Mucosa of stomach (tissue), 1 donor: Measurements from ENCODE around the gene GEMIN4.
"Not testable (repeated sequence)": the region's sequence is repeated elsewhere in the genome, so short reads cannot be mapped to it uniquely, and the experiment has no call there.

Source experiments
- H3K27me3 ChIP-seq: one replicate; pipeline ENCODE4 v1.7.0; 2013; ENCODE audit warnings: mild to moderate bottlenecking, low read length; ENCODE audit not compliant: control insufficient read depth, insufficient read depth
- H3K36me3 ChIP-seq: one replicate; pipeline ENCODE4 v1.7.0; 2013; ENCODE audit warnings: low read length; ENCODE audit not compliant: control insufficient read depth, insufficient read depth
- H3K4me1 ChIP-seq: one replicate; pipeline ENCODE4 v1.7.0; 2013; ENCODE audit warnings: mild to moderate bottlenecking, low read length; ENCODE audit not compliant: control insufficient read depth, insufficient read depth
- H3K4me3 ChIP-seq: one replicate; pipeline ENCODE4 v1.7.0; 2013; ENCODE audit warnings: low read length
- H3K9ac ChIP-seq: one replicate; pipeline ENCODE4 v1.7.0; 2013; ENCODE audit warnings: mild to moderate bottlenecking, low read length, moderate library complexity
- H3K9me3 ChIP-seq: one replicate; pipeline ENCODE4 v1.7.0; 2013; ENCODE audit warnings: mild to moderate bottlenecking, low read length, moderate library complexity; ENCODE audit not compliant: control insufficient read depth
- donor health status: Pancreatic carcinoma.

The GEMIN4 gene

GRCh38 chr17:790874-791247 lies 38.8 kb upstream of the GEMIN4 start:
- H3K27me3 ChIP-seq, H3K9me3 ChIP-seq, H3K36me3 ChIP-seq, H3K4me1 ChIP-seq, H3K9ac ChIP-seq, H3K4me3 ChIP-seq: not testable (repeated sequence)

GRCh38 chr17:789931-790873 lies 38.1 kb upstream of the GEMIN4 start:
- H3K36me3 ChIP-seq, H3K4me1 ChIP-seq, H3K9ac ChIP-seq, H3K27me3 ChIP-seq, H3K4me3 ChIP-seq, H3K9me3 ChIP-seq: not testable (repeated sequence)

GRCh38 chr17:789160-789840 lies 37.2 kb upstream of the GEMIN4 start:
- no peaks in the 10 kb centered on the region for H3K27me3 ChIP-seq
- H3K4me1 ChIP-seq, result no peaks in the 10 kb centered on the region
- H3K36me3 ChIP-seq, result no peaks in the 10 kb centered on the region
- no peak overlapping the region for H3K4me3 ChIP-seq
- H3K9ac ChIP-seq, result no peak overlapping the region
- H3K9me3 ChIP-seq, result no peaks in the 10 kb centered on the region

GRCh38 chr17:788551-788950 lies 36.5 kb upstream of the GEMIN4 start:
- Histone ChIP-seq H3K4me3 (no peak overlapping the region), H3K4me1 (no peaks in the 10 kb centered on the region), H3K9ac (no peak overlapping the region), H3K9me3 (no peaks in the 10 kb centered on the region), H3K27me3 (no peaks in the 10 kb centered on the region), H3K36me3 (no peaks in the 10 kb centered on the region)

- Histone ChIP-seq H3K9me3 (no peaks in the 10 kb centered on the region), H3K9ac (no peak overlapping the region), H3K27me3 (no peaks in the 10 kb centered on the region), H3K4me1 (no peaks in the 10 kb centered on the region), H3K4me3 (no peak overlapping the region), H3K36me3 (no peaks in the 10 kb centered on the region)
Observed at GRCh38 chr17:787641-788221, 35.7 kb upstream of the GEMIN4 start.

- not testable (repeated sequence) for H3K9me3 ChIP-seq, H3K4me3 ChIP-seq, H3K27me3 ChIP-seq, H3K36me3 ChIP-seq, H3K9ac ChIP-seq, H3K4me1 ChIP-seq
Observed at GRCh38 chr17:785901-786300, 33.8 kb upstream of the GEMIN4 start.

- Histone ChIP-seq H3K4me3 (no peak overlapping the region), H3K36me3 (no peaks in the 10 kb centered on the region), H3K27me3 (no peaks in the 10 kb centered on the region), H3K9ac (no peak overlapping the region), H3K4me1 (peaks cover 6% of the 10 kb centered on the region), H3K9me3 (no peaks in the 10 kb centered on the region)
Observed at GRCh38 chr17:784143-784542, 32.1 kb upstream of the GEMIN4 start.

- H3K4me1 ChIP-seq, result peaks cover 6% of the 10 kb centered on the region
- no peaks in the 10 kb centered on the region for H3K27me3 ChIP-seq
- no peaks in the 10 kb centered on the region for H3K36me3 ChIP-seq
- H3K4me3 ChIP-seq, result peak within 1 kb of the TSS; percentile 71
- peak within 1 kb of the TSS; percentile 83 for H3K9ac ChIP-seq
- no peaks in the 10 kb centered on the region for H3K9me3 ChIP-seq
Observed at GRCh38 chr17:781805-782731, 30.0 kb upstream of the GEMIN4 start, which contains the start of the genes GLOD4 and MRM3. Gene GLOD4 (minus strand): TSS chr17:782280. CDS start chr17:782255, 25 bp downstream. Gene MRM3 (plus strand): TSS chr17:782353. CDS start chr17:782379, 26 bp downstream.

- H3K36me3 ChIP-seq, result no peaks in the 10 kb centered on the region
- H3K4me1 ChIP-seq, result peaks cover 6% of the 10 kb centered on the region
- H3K4me3 ChIP-seq, result no peak overlapping the region
Observed at GRCh38 chr17:778096-778495, 26.0 kb upstream of the GEMIN4 start.

GRCh38 chr17:774313-774584 lies 22.2 kb upstream of the GEMIN4 start:
- no peaks in the 10 kb centered on the region for H3K4me1 ChIP-seq
- H3K9me3 ChIP-seq, result no peaks in the 10 kb centered on the region
- H3K36me3 ChIP-seq, result peaks cover 6% of the 10 kb centered on the region
- no peak overlapping the region for H3K9ac ChIP-seq
- H3K27me3 ChIP-seq, result no peaks in the 10 kb centered on the region
- no peak overlapping the region for H3K4me3 ChIP-seq

More at GRCh38 chr17:778096-778495, 26.0 kb upstream of the GEMIN4 start:
- H3K9me3 ChIP-seq, result no peaks in the 10 kb centered on the region
- no peaks in the 10 kb centered on the region for H3K27me3 ChIP-seq
- H3K9ac ChIP-seq, result no peak overlapping the region

- Histone ChIP-seq H3K9ac (no peak overlapping the region), H3K27me3 (no peaks in the 10 kb centered on the region), H3K9me3 (no peaks in the 10 kb centered on the region), H3K36me3 (peaks cover 6% of the 10 kb centered on the region), H3K4me1 (no peaks in the 10 kb centered on the region), H3K4me3 (no peak overlapping the region)
Observed at GRCh38 chr17:773467-774312, 21.6 kb upstream of the GEMIN4 start.
